Endometrium (tissue), 2 donors: ENCODE results near the gene SLC25A45.

ENCODE experiments used
- FAIRE-seq: peaks from 2 replicates; lab custom pipeline; 2012; peaks lifted over from hg19 to GRCh38; lab: Jason Lieb, UNC
- donor health status: control.
- donor health status: control.

The SLC25A45 gene

DNA sequence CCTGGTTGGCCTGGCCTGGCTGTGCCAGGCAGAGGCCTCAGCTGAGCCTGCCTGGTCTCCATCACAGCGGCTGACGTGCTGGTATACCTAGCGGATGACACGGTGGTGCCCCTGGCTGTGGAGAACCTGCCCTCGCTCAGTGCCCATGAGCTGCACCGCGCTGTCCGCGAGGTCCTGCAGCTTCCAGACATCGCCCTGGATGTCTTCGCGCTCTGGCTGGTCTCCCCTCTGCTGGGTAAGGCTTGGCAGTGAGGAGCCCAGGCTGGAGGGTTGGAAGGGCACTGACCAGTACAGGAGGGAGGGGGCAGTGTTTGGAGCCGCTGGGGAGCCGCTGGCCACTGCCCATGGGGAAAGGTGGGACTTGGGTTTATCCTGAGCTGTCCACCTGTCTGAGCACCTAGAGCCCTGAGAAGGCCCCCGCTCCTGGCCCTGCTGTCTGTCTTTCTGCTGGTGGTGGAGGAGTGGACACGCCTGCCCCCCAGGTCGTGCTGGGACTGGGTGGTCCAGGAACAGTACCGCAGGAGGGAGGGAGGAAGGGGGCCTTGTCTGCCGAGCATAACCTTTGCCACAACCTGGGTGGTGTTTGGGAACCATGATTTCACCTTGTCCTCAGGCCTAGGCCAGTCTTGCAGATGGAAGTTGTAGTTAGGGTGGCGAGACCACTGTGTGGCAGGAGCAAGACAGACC is 7.0 kb upstream of the SLC25A45 start:
- FAIRE-seq, result no peak

DNA sequence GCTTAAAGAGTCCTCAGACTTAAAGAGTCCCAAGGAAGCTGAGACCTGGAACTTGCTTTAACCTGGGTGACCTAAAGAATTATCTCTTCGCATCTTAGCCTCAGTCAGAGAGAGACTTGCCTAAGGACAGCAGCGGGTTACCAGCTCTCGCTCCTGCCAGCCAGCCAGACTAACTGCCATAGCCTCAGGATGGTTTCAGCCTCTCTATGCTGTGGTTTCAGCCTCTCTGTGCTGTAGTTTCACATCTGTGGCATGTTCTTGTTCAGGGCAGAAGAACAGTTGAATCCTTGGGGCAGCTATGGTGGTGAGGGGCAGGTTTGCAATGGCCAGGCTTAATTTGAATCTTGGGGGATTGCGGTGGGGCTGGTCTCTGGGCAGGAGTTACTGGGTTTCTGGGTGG is 6.3 kb upstream of the SLC25A45 start:
- FAIRE-seq, result no peak

DNA sequence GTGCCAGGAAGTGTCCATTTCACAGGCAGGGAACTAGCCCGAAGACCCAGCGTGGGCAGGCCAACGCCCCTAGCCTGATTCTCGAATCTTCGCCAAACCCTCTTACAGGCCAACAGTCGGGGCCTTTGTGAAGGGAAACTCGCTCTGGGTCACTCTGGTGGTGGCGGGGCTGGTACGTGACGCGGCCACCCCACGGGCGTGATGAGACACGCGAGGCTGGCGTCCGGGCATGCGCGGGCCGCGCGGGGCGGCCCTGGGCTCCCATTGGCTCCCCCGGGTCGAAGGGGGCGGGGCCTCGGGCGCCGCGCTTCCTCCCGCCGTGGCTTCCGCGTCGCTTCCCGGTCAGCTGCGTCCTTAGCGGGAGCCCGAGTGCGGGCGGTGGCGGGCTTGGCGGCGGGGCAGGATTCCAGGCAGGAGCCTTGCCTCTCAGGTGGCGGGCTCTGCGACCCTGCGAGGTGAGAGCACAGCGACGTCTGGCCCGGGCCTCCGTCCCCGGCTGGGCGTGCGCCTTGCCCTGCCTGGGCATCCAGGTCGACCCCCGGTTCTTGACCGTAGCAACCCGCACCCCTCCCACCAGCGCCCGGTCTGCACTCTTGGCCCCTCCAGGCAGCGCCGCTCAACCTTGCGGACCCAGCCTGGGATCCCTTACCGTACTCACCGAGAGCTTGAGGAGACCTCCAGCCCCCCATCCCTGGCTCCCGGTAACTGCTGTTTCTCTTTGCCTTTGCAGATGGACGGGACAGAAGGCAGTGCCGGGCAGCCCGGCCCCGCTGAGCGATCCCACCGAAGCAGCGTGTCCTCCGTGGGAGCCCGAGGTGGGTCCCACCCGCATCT is 4.1 kb upstream of the SLC25A45 start, which contains the start of gene FRMD8:
FRMD8 (plus strand) TSS at position 331 of the 834 bp plus-strand sequence; CDS start at position 731, 400 bp downstream.
- FAIRE-seq, result no peak

DNA sequence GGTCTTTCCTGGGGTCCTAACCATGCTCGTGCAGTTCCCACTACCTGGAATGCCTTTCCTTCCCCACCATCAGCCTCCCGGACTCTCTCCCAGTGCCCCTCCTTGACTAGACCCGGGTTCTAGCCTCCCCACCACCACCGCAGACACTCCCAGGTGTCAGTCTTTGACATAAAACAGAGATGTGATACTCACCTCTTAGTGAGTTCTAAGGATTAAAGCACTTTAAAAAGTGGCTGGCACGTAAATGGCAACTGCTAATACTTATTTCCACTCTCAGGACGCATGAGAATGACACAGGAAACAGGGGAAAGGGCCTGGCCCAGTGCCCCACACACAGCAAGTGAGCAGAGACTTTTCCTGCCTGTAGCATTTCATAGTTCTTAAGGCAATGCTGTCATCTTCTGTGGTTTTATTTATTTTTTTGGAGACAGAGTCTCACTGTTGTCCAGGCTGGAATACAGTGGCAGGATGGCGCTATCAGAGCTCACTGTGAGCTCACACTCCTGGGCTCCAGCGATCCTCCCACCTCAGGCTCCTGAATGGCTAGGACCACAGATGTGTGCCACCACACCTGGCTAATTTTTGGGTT is 1.9 kb upstream of the SLC25A45 start:
- no peak for FAIRE-seq

DNA sequence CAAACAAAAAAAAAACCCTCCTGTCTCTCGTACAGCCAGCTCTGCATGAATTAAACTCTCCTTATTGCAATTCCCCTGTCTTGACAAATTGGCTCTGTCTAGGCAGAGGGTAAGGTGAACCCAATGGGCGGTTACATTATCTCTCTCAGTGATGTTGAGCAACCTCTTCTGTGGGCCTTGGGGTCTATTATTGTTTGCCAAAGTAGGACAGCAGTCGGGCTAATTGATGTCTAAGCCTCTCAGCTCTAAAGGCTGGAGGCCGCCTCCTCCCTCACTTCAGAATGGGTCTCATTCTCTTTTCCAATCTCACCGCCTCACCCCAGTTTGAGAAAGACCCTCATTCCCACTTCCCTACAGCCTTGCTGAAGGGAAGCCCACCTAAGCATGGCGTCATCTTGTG is 1.3 kb upstream of the SLC25A45 start:
- no peak for FAIRE-seq

DNA sequence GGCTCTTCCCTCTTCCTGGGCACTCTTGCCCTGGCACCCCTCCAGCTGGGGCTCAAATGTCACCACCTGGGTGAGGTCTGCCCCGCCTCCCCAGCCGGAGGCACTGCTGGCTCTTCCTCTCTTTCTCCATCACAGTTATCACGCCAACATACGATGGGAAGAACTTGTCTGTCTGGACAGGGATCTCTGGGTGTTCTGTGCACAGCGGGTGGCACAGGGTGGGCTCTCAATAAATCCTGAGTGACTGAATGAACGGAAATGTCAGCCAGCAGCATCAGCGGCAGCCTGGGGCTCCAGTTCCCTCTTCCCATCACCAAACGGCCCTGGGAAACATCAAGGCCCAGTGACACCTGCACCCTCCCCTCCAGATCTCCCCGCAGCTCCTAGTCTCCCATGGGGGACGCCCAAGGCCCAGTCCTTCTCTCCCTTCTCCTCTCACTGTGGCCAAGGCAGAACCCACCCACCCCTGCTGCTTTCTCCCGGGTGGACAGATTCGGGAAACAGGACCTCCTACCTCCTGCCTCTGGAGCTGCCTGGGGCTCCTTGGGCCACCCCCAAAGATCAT is 440 bp upstream of the SLC25A45 start:
- no peak for FAIRE-seq

DNA sequence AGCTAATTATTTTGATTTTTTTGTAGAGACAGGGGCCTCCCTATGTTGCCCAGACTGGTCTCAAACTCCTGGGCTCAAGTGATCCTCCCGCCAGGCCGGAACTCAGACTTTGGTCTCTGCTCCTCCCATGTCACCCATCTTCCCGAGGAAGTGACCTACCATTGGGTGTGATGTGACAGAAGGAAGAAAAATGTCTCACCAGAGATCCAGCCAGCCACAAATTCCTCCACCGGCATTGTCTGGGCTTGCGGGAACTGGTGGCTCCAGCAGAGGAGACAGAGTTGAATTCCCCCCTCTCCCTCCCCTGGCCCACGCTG is 772 bp downstream of the SLC25A45 start:
- no peak for FAIRE-seq

DNA sequence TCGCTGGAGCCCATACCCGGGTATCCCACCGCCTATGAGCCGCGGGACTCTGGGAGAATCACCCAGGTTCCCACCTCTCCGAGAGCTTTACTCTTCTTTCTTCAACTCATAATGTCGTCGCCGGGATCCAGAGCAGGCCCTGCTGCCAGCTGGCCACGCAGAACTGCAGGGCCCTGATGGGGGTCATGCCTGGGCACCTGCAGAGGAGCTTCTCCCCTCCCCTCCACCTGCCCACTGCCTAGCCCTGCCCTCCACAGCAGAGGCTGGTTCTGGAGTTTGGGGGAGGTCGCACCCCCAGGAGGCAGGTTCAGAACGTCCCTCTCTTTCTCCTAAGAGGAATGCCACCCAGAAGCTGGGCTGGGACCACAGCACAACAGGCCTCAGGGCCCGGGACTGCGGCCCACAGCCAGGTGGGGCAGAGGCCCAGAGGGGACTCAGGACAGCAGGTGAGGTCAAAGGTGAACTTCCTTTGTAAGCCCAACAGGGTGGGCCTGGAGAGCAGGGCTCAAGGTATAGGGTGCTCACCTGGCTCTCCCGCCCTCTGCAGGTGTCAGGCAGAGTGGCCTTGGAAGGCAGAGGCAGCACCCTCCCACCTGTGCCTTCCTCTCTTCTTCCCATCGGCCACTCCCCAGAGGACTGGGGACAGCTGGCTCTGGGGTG is 1.9 kb downstream of the SLC25A45 start:
- no peak for FAIRE-seq

DNA sequence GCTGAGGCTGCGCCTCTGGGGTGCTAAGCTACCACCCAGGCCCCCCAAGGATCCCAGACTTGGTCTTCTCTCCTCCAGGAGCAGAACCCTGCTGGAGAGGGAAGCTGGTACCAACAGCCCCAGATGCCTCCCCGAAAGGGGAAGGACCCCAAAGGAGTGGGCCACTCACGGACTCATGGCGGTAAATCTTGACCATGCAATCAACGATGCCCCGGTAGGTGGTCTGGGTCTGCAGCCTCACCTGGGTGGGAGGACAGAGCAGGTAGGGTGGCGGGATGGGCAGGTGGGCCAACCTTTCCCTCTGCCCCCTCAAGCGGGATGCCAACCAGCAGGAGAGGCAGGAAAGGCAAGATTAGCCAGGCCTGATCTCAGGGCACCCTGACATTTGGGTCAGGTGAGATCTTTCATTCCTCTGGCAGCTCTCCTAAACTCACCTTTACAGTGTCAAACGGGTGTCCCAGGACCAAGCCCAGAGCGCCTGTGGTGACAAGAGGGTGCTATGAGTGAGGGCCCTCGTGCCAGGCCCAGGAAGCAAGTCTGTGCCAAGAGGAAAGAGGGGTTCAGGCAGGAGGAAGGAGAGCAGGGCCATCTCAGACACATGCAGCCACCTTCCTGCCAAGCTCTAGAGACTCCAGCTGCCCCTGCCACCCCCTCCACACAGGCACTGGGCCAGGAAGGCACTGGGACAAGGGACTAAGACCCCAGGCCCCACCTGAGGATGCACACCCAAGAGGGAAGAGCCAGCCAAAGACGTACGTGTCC is 2.6 kb downstream of the SLC25A45 start:
- no peak for FAIRE-seq

DNA sequence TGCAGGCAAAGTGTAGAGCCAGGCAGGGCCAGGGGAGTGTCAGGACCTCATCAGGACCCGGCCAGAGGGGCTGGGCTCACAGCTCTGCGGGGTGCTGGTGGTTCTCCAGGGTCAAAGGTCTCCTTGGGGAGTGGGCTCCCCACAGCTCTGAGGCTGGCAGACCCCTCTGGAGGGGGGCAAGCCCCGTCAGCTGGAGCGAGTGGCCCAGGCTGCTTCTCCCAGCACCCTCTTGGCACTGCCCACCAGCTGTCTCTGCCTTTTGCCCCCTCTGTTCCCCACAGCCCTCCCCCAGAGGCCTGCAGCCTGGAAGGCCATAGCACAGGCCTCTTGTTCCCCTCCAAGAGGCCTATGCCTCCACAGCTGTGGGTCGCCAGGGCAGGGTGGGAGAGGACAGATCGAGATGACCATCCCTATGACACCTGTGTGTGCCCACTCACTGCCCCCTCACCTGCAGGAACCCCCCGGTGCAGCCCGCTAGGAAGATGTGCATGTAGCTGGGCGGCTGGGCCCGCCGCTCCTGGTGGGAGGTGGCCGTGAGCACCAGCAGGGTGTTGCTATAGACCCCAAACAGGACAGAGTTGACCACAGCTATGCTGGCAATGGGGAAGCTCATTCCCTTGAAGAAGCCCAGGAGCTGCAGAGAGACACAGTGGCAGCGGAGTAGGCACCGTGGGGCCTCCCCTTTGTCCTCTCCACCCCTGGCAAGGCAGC is 3.4 kb downstream of the SLC25A45 start:
- FAIRE-seq, result no peak

DNA sequence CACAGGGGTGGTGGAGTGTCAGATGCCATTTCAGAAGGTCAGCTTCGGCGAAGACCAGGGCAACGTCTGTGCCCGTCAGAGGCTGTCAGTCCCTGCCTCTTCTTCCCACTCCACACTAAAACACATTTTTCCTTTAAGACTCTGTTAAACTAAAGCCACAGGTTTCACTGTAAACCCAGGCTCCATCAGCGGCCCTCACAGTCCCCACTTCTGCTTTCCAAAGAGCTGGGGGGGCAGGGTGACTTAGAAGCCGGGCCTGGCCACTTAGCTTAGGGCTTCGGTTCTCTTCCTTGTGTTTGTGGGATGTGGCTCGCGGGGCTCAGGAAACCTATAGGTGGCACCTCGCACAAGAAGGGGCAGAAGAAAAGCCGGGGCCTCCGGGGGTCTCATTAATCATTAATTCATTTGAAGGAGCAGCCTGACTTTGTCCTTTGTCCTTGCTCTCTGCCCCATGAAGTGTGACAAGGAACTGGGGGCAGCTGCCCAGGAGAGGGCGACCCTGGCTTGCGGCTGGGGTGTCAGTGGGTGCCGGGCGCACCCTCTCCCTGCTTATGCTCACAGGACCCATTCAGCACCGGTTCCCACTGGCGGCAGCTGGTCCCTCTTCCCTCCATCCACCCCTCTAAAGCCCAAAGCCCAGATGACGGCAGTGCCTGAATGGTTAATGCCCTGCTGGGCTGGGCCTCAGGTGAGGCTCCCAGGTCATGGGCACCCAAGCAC is 4.1 kb downstream of the SLC25A45 start:
- FAIRE-seq, result no peak

DNA sequence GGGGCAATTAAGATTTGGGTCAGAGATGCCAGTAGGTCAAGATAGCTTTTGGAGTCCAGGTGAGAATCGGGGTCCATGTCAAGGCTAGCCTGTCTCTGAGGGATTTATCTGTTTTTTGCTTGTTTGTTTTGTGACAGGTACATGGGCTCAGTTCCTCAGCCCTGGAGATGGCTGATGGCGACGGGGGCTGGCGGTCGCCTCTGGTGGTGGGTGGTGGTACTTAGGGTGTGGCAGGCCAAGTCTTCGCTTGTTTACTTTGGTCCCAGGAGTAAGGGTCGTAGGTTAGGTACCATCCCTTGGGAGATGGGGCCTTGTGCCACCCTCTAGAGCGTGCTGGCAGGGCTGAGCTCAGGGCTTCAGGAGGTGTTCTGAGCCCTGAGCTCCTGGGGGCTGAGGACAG is 4.7 kb downstream of the SLC25A45 start:
- FAIRE-seq, result no peak

DNA sequence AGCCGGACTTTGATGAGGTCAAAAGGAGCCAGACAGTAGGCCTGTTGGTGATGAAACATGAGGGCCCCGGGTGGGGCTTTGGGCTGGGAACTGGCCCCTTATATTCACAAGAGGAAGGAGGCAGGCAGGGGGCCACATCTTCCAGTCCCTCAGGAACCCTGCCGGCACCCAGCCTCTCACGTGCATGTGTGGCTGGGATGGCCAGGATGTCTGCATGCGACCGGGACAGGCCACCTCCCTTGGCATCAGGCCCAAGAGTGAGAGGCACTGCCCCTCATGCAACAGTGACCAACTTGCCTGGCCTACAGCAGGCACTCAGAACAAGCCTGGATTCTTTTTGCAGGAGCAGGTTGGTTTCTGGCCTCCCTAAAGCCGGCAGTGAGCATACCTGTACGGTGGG is 5.4 kb downstream of the SLC25A45 start:
- no peak for FAIRE-seq

DNA sequence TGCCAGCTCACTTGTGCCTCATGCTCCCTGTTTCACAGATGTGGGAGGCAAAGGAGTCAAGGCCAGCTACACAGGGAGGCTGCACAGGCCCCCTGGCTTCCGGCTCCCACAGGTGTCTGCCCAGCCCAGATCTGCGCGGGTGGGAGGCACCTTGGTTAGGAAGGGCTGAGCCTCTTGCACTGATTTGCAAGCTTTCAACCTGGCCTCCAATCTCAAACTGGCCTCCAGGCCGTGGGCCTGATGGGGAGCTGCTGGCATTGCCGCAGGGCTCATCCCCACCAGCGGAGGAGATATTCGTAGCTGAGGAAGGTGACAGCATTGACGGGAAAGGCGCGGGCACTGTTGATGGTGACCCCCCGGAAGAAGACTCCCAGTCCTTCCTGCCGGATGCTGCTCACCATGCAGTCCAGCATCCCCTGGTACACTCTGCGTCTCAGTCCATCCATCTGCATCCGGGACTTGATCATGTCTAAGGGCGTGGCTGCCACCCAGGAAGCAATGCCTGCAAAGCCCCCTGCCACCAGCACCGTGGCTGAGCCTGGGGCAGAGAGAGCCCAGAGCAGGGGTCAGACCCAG is 6.2 kb downstream of the SLC25A45 start:
- no peak for FAIRE-seq

DNA sequence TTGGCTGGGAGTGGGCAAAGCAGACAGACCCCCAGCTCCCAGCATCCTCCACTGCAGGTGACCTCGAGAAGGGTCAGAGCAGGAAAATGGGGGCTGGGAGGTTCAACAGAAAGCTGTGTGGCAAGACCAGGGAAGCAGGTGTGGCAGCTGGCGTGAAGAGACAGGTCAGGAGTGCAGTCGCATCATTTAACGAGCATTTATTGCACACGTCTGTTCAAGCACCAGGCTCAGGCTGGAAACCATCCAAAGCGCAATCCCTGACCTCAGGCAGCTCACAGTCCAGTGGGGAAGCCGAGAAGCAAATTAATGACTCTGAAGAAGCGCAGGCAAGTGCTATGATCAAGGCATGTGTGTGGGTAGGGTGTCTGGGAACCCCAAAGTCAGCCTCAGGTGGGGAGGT is 7.4 kb downstream of the SLC25A45 start:
- FAIRE-seq, result no peak

DNA sequence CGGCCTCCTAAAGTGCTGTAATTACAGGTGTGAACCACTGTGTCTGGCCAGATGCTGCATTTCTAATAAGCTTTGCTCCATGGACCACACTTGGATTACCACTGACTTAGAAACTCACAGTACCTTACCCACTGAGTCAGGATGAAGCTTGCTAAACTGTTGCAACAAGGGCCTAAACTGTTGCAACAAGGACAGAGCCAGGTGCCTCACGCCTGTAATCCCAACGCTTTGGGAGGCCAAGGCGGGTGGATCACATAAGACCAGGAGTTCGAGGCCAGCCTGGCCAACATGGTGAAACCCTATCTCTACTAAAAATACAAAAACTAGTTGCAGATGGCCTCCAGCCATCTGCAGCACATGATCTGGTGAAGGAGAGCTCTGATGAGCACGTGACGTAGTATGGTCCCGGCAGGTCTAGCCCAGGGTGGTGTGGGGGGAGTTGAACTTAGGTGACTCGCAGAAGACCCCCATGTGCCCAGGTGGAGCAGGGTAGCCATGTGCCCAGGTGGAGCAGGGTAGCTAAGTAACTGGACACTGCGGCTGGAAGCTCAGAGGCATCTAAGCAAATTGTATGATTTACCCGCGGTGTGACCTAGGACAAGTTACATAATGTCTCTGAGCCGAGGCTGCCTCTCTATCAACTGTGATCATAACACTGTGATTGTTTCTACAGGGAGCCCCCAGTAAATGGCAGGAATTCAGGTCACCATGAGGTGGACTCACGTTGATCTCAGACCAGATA is 8.4 kb downstream of the SLC25A45 start:
- FAIRE-seq, result no peak

DNA sequence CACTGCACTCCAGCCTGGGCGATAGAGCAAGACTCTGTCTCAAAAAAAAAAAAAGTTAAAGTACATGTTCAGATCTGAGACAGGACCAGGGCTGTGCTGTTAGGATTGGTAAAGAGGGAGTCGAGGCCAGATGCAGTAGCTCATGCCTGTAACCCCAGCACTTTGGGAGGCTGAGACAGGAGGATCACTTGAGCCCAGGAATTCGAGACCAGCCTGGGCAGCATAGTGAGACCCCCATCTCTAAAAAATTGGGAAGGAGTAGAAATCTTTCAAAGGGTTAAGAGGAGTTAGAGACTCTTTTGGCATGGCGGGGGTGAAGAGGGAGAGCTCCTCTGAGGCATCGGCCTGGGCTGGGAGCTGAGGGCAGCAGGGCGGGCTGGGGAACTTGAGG is 11.8 kb downstream of the SLC25A45 start:
- FAIRE-seq, result no peak

DNA sequence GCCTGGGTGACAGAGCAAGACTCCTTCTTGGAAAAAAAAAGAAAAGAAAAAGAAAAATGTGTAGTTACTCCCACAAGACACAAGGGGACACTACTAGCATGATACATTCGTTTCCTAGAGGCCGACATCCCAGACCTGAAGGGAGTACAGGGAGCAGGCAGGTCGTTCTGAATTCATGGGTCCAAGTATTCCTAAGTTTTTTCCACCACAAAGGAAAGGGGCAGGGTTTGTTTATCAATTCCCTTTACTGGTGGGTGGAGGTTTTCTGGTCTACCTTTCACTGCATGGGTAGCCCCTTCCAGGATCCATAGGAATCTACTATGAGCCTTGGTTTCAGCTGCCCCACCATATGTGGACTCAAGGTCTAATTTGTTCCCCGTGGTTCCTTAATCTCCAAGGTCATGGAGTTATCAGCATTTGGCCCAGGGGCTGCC is 16.1 kb downstream of the SLC25A45 start:
- FAIRE-seq, result no peak

DNA sequence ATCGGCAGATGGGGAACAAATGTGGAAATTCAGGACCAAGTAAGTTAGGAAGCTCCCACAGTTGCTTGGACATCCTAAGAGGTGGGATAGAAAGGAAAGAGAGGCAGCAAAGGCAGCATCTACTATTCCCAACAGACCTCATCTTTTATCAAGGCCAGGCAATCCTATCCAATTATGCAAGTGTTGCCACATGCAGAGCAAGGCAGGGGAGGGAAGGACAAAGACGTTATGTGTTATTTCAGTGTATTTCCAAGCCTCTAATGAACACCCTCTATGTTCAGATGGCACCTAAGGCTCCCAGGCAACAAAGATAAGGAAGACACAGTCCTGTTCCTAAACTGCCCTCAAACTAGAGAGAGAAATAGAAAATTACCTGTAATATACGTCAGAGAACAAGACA is 18.7 kb downstream of the SLC25A45 start:
- FAIRE-seq, result no peak
